GM12878 (cell line): Measurements from ENCODE around the gene SEMA3C. TPM values are rescaled to one million over a fixed set of nuclear protein-coding genes. Genes with fewer than 3 reads are reported as not detected.

ENCODE experiments used
- ATAC-seq: fragments of 200-7000 bp; cut with Tn5 transposase; 3 replicates; pipeline ENCODE4 v1.9.1; 2020; ENCODE audit warnings: mild to moderate bottlenecking, moderate library complexity
- BruUV-seq: library from RNA; stranded (reverse); fragments of 400-500 nt; replicated peaks from 2 replicates; lab custom pipeline; 2021; lab: Mats Ljungman, UMichigan
- CTCF ChIA-PET: fragments of 300-600 bp; sonication (Branson Sonifier 250); formaldehyde crosslinking; extraction: SDS; loops from one replicate; lab custom pipeline; 2021; ENCODE audit warnings: inconsistent platforms; lab: Yijun Ruan, JAX
- POLR2A ChIA-PET: fragments of 350-600 bp; formaldehyde crosslinking; extraction: SDS; loops from one replicate; lab custom pipeline; 2021; ENCODE audit warnings: inconsistent platforms; lab: Charles Lee
- RAD21 ChIA-PET: fragments of 300-600 bp; sonication (Branson Sonifier 250); formaldehyde crosslinking; loops from one replicate; lab custom pipeline; 2023; ENCODE audit warnings: antibody characterized with exemption; ENCODE audit not compliant: unreplicated experiment; lab: Charles Lee
- SMC1A ChIA-PET: fragments of 300-600 bp; sonication (Branson Sonifier 250); formaldehyde crosslinking; loops from one replicate; lab custom pipeline; 2023; ENCODE audit not compliant: unreplicated experiment, uncharacterized antibody; lab: Charles Lee
- DNase-seq: peaks from one replicate; pipeline ENCODE4 v3.0.0-alpha.2; 2011; ENCODE audit warnings: low read depth, low spot score
- FAIRE-seq: peaks from 3 replicates; lab custom pipeline; 2011; peaks lifted over from hg19 to GRCh38; lab: Jason Lieb, UNC
- H2AFZ ChIP-seq: 2 replicates; pipeline ENCODE4 v1.6.0; 2011; ENCODE audit warnings: low read depth, low read length, control low read depth; ENCODE audit not compliant: control insufficient read depth
- H3K27ac ChIP-seq: 2 replicates; pipeline ENCODE4 v1.5.1; 2011; ENCODE audit warnings: control low read depth; ENCODE audit not compliant: control insufficient read depth, insufficient read depth
- H3K27me3 ChIP-seq, 2 experiments: replicated peaks in 1 of 2; 2 replicates each; pipeline versions ENCODE4 v1.6.0 to v1.6.1; 2011; ENCODE audit warnings: low read length in 1 of 2; ENCODE audit not compliant: control insufficient read depth in 2 of 2, insufficient read depth in 2 of 2
- H3K36me3 ChIP-seq, 2 experiments: 2 replicates each; pipeline ENCODE4 v1.5.1; 2011; ENCODE audit warnings: low read length in 1 of 2; ENCODE audit not compliant: control insufficient read depth in 2 of 2, insufficient read depth in 2 of 2
- H3K4me1 ChIP-seq: 2 replicates; pipeline ENCODE4 v1.6.1; 2011; ENCODE audit warnings: mild to moderate bottlenecking, low read length, moderate library complexity, mixed read lengths; ENCODE audit not compliant: control insufficient read depth, insufficient read depth
- H3K4me2 ChIP-seq: 2 replicates; pipeline ENCODE4 v1.6.0; 2011; ENCODE audit warnings: control low read depth; ENCODE audit not compliant: control insufficient read depth, insufficient read depth
- H3K4me3 ChIP-seq: fragments of 200-600 bp; sonication (generic); 2 replicates; pipeline ENCODE4 v1.5.1; 2016
- H3K79me2 ChIP-seq: 2 replicates; pipeline ENCODE4 v1.6.0; 2011; ENCODE audit warnings: low read length; ENCODE audit not compliant: control insufficient read depth, insufficient read depth
- H3K9ac ChIP-seq: 2 replicates; pipeline ENCODE4 v1.8.0; 2011; ENCODE audit warnings: low read length, control low read depth, mixed read lengths; ENCODE audit not compliant: control insufficient read depth, insufficient read depth
- H3K9me3 ChIP-seq: replicated peaks from 3 replicates; pipeline ENCODE4 v1.5.1; 2011; ENCODE audit warnings: mild to moderate bottlenecking, low read length; ENCODE audit not compliant: control insufficient read depth, insufficient read depth
- H4K20me1 ChIP-seq: 2 replicates; pipeline ENCODE4 v1.6.0; 2011; ENCODE audit not compliant: control insufficient read depth, insufficient read depth
- CHD2 ChIP-seq: IDR thresholded peaks from 2 replicates; pipeline ENCODE4 v1.6.1; 2011; ENCODE audit warnings: low read depth, low read length, improper control_type of control experiment, borderline replicate concordance
- CREM ChIP-seq: IDR thresholded peaks from 2 replicates; pipeline ENCODE4 v1.6.1; 2014; ENCODE audit warnings: antibody characterized with exemption, low read depth
- HDAC2 ChIP-seq: fragments of 200-600 bp; sonication (generic); IDR thresholded peaks from 2 replicates; pipeline ENCODE4 v1.6.1; 2017
- KDM1A ChIP-seq: fragments of 200-600 bp; sonication (generic); IDR thresholded peaks from 2 replicates; pipeline ENCODE4 v1.6.1; 2016; ENCODE audit warnings: borderline replicate concordance
- MEF2B ChIP-seq: fragments of 450-650 bp; IDR thresholded peaks from 2 replicates; pipeline ENCODE4 v1.6.1; 2018; ENCODE audit warnings: mild to moderate bottlenecking, moderate library complexity; ENCODE audit not compliant: partially characterized antibody, poor library complexity, severe bottlenecking
- MYC ChIP-seq: IDR thresholded peaks from 2 replicates; pipeline ENCODE4 v1.6.1; 2011; ENCODE audit warnings: mild to moderate bottlenecking, low read length, moderate library complexity, inconsistent platforms; ENCODE audit not compliant: insufficient read depth, insufficient replicate concordance, insufficient read length, severe bottlenecking
- NFIC ChIP-seq: IDR thresholded peaks from 2 replicates; pipeline ENCODE4 v1.6.1; 2012; ENCODE audit warnings: low read depth, mild to moderate bottlenecking, inconsistent platforms, low read length, moderate library complexity
- PAX8 ChIP-seq: fragments of 450-650 bp; IDR thresholded peaks from 2 replicates; pipeline ENCODE4 v1.6.1; 2017; ENCODE audit warnings: mild to moderate bottlenecking, moderate library complexity
- RAD51 ChIP-seq: fragments of 450-650 bp; IDR thresholded peaks from 2 replicates; pipeline ENCODE4 v1.6.1; 2016; ENCODE audit warnings: moderate library complexity, mild to moderate bottlenecking, inconsistent platforms
- SMAD5 ChIP-seq: IDR thresholded peaks from 2 replicates; pipeline ENCODE4 v1.6.1; 2016; ENCODE audit warnings: antibody characterized with exemption, low read depth
- SREBF2 ChIP-seq: IDR thresholded peaks from 2 replicates; pipeline ENCODE4 v1.6.1; 2012; ENCODE audit warnings: mild to moderate bottlenecking, low read length
- WGBS: methylation state at CpG from one replicate; pipeline ENCODE4 v1.1.6; 2016; ENCODE audit warnings: low lambda C conversion rate; ENCODE audit not compliant: insufficient replicate concordance, insufficient coverage; ENCODE audit errors: missing lambda C conversion rate; 5-methylcytosine and 5-hydroxymethylcytosine counted together
- in situ Hi-C: fragments of 300-500 bp; cut with MboI; formaldehyde crosslinking; loops from 9 replicates; pipeline ENCODE4 v1.14.3; 2018; ENCODE audit warnings: mixed read lengths
- intact Hi-C: fragments of 100-400 bp; cut with micrococcal nuclease; formaldehyde crosslinking; loops from one replicate; pipeline ENCODE4 v1.14.2; 2022; ENCODE audit not compliant: unreplicated experiment
- polyA plus RNA-seq, 11 experiments: library from polyadenylated mRNA; depleted of rRNA in 4 of 11; unstranded in 6 of 11; stranded (reverse) in 5 of 11; fragments of >200 nt; fragmentation: Nextera tagmentation in 4 of 11; fragmentation: Illumina TruSeq in 1 of 11; extraction: Ambion mirVana in 4 of 11; extraction: Trizol in 1 of 11; gene quantifications; 1 replicate in 1 of 11; 2 replicates in 10 of 11; pipeline versions ENCODE4 v1.2.1 to v1.2.3, GENCODE V29; 2011 to 2016; ENCODE audit warnings: inconsistent platforms in 2 of 11, missing spikeins in 2 of 11, low read depth in 1 of 11
- total RNA-seq, 4 experiments: library from RNA; depleted of rRNA in 3 of 4; stranded (reverse); fragments of >200 nt in 3 of 4; fragmentation: Illumina TruSeq in 1 of 4; extraction: Trizol in 1 of 4; gene quantifications; 2 replicates each; pipeline versions ENCODE4 v1.2.1 to v1.2.3, GENCODE V29; 2013 to 2021
- TF ChIP-seq, protein P1 (sequence below): IDR thresholded peaks from 2 replicates; pipeline ENCODE4 v1.6.1; 2012; ENCODE audit warnings: low read length, inconsistent platforms
- TF ChIP-seq, protein P2 (sequence below): fragments of 450-650 bp; IDR thresholded peaks from 2 replicates; pipeline ENCODE4 v1.6.1; 2018; ENCODE audit warnings: borderline replicate concordance, mild to moderate bottlenecking; ENCODE audit not compliant: partially characterized antibody
- TF ChIP-seq, protein P3 (sequence below): IDR thresholded peaks from 2 replicates; pipeline ENCODE4 v1.6.1; 2011; ENCODE audit warnings: borderline replicate concordance, low read depth, mild to moderate bottlenecking, moderate library complexity, mixed read lengths, low read length; ENCODE audit not compliant: insufficient read depth; ENCODE audit errors: extremely low read length
- TF ChIP-seq, protein P4 (sequence below): fragments of 450-650 bp; IDR thresholded peaks from 2 replicates; pipeline ENCODE4 v1.6.1; 2014; ENCODE audit warnings: mild to moderate bottlenecking
- TF ChIP-seq, protein P5 (sequence below): IDR thresholded peaks from 2 replicates; pipeline ENCODE4 v1.6.1; 2011; ENCODE audit warnings: low read depth, mild to moderate bottlenecking, low read length, moderate library complexity, borderline replicate concordance; ENCODE audit errors: extremely low read depth

SEMA3C gene
- total and polyA plus RNA-seq, 10 of the 15 experiments (the other 5 are each of a cell fraction or from before 2014, with no cell fraction given), result 0.01 to 0.41 (median 0.11) TPM; not detected in 6

DNA sequence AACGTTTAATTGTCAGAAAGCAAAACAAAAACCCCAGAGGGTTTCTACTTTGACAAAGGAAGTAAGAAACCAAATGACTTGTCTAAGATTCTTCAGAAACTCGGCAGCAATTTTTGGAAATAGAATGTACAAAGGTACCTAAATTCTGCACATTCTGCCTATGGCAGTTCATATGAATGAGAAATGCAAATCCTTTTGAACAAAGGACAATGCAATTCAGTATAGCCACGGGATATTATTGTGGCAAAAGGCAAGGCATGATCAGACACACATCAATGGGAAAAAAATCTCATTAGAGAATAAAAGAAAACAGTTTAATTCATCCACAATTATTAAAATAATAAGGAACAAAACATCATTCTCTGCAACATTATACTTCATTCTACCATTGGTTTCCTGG, 93.4 kb downstream of the SEMA3C start (continued):
- TF ChIP-seq, protein P1, sequence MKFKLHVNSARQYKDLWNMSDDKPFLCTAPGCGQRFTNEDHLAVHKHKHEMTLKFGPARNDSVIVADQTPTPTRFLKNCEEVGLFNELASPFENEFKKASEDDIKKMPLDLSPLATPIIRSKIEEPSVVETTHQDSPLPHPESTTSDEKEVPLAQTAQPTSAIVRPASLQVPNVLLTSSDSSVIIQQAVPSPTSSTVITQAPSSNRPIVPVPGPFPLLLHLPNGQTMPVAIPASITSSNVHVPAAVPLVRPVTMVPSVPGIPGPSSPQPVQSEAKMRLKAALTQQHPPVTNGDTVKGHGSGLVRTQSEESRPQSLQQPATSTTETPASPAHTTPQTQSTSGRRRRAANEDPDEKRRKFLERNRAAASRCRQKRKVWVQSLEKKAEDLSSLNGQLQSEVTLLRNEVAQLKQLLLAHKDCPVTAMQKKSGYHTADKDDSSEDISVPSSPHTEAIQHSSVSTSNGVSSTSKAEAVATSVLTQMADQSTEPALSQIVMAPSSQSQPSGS, result no peak
- TF ChIP-seq CREM, result no peak
- no peak for TF ChIP-seq MYC
- TF ChIP-seq, all 136 proteins: peak for 0

DNA sequence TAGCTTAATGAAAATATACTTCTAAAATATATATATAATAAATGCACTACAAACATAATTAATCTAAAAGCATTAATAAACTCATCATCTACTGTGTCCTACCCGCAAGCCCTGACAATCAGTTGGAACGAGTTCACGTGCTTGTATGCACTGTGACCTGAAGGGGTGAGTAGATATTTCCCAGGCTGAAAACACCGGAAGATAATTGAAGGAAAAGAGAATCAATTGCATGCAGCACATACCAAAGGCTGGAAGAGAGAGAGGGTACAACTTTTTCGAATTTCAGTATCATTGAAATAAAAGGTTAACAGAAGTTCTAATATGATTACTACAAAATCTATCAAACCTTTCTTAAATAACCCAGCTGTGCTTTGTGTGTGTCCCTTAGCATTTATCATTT, 94.6 kb downstream of the SEMA3C start:
- in situ Hi-C loops, result no loop called here
- H3K9me3 ChIP-seq, result no peaks in the 10 kb centered on the region
- no peak overlapping the region for H3K27ac ChIP-seq
- no TSS peak for BruUV-seq
- no peak overlapping the region for H3K4me2 ChIP-seq
- no peak overlapping the region for H3K9ac ChIP-seq
- ATAC-seq (no peak), DNase-seq (no peak), FAIRE-seq (no peak)
- H3K4me1 ChIP-seq, result no peaks in the 10 kb centered on the region
- H3K36me3 ChIP-seq, result no peaks in the 10 kb centered on the region
- no peaks in the 10 kb centered on the region for H4K20me1 ChIP-seq
- WGBS, result 47% methylated on average over 5 of the region's 5 CpGs
- ChIA-PET SMC1A (no interaction called here), RAD21 (no interaction called here), CTCF (no interaction called here), POLR2A (no interaction called here)
- no peaks in the 10 kb centered on the region for H3K79me2 ChIP-seq
- H2AFZ ChIP-seq, result no peak overlapping the region
- H3K4me3 ChIP-seq, result no peak overlapping the region
- H3K27me3 ChIP-seq, result no peaks in the 10 kb centered on the region
- intact Hi-C loops, result no loop called here
- no peak for TF ChIP-seq HDAC2
- TF ChIP-seq, protein P2, sequence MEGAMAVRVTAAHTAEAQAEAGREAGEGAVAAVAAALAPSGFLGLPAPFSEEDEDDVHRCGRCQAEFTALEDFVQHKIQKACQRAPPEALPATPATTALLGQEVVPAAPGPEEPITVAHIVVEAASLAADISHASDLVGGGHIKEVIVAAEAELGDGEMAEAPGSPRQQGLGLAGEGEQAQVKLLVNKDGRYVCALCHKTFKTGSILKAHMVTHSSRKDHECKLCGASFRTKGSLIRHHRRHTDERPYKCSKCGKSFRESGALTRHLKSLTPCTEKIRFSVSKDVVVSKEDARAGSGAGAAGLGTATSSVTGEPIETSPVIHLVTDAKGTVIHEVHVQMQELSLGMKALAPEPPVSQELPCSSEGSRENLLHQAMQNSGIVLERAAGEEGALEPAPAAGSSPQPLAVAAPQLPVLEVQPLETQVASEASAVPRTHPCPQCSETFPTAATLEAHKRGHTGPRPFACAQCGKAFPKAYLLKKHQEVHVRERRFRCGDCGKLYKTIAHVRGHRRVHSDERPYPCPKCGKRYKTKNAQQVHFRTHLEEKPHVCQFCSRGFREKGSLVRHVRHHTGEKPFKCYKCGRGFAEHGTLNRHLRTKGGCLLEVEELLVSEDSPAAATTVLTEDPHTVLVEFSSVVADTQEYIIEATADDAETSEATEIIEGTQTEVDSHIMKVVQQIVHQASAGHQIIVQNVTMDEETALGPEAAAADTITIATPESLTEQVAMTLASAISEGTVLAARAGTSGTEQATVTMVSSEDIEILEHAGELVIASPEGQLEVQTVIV, result no peak
- TF ChIP-seq, protein P3, sequence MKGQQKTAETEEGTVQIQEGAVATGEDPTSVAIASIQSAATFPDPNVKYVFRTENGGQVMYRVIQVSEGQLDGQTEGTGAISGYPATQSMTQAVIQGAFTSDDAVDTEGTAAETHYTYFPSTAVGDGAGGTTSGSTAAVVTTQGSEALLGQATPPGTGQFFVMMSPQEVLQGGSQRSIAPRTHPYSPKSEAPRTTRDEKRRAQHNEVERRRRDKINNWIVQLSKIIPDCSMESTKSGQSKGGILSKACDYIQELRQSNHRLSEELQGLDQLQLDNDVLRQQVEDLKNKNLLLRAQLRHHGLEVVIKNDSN, result no peak
- no peak for TF ChIP-seq PAX8
- no peak for TF ChIP-seq SMAD5
- TF ChIP-seq KDM1A, result no peak
- TF ChIP-seq NFIC, result no peak
- TF ChIP-seq SREBF2, result no peak
- no peak for TF ChIP-seq RAD51
- TF ChIP-seq, protein P4, sequence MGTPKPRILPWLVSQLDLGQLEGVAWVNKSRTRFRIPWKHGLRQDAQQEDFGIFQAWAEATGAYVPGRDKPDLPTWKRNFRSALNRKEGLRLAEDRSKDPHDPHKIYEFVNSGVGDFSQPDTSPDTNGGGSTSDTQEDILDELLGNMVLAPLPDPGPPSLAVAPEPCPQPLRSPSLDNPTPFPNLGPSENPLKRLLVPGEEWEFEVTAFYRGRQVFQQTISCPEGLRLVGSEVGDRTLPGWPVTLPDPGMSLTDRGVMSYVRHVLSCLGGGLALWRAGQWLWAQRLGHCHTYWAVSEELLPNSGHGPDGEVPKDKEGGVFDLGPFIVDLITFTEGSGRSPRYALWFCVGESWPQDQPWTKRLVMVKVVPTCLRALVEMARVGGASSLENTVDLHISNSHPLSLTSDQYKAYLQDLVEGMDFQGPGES, result no peak
- TF ChIP-seq, protein P5, sequence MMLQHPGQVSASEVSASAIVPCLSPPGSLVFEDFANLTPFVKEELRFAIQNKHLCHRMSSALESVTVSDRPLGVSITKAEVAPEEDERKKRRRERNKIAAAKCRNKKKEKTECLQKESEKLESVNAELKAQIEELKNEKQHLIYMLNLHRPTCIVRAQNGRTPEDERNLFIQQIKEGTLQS, result no peak
- no peak for TF ChIP-seq CHD2
- TF ChIP-seq MEF2B, result no peak
